GM23248 (cell line): Measurements from ENCODE around the gene TMEM38A.

Experiments used
- EZH2 ChIP-seq: fragments of 200-600 bp; sonication (generic); IDR thresholded peaks from 2 replicates; pipeline ENCODE4 v1.6.1; 2018; ENCODE audit warnings: antibody characterized with exemption, mild to moderate bottlenecking; ENCODE audit not compliant: insufficient read depth, poor library complexity, severe bottlenecking
- EZH2phosphoT487 ChIP-seq: fragments of 200-600 bp; sonication (generic); IDR thresholded peaks from 2 replicates; pipeline ENCODE4 v1.6.1; 2018; ENCODE audit warnings: antibody characterized with exemption, moderate library complexity, mild to moderate bottlenecking, low read depth; ENCODE audit not compliant: insufficient read depth

DNA sequence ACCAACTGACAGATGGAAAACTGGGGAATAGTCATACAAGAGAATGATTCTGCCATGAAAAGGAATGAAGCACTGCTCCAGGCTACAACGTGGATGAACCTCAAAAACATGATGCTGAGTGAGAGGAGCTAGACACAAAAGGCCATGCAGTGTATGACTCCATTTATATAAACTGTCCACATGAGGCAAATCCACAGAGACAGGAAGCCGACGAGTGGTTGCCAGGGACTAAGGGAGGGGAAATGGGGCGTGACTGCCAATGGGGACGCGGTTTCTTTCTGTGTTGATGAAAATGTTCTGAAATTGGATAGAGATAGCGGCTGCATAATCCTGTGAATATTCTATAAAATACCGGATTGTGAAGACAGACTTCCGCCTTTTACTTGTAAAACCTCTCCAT, 11.2 kb upstream of the TMEM38A start:
- no peak for TF ChIP-seq EZH2
- no peak for TF ChIP-seq EZH2phosphoT487
